Activated CD8-positive, alpha-beta memory T cell treated with anti-CD3 and anti-CD28 coated beads for 1 hour (primary cell): ENCODE data around the gene PHYKPL.
A peak's percentile ranks its signal among the peaks of the same experiment; 100 is the strongest.
"Not testable (repeated sequence)": the region's sequence is repeated elsewhere in the genome, so short reads cannot be mapped to it uniquely, and the experiment has no call there.

ENCODE experiments used
- DNase-seq, 2 donors: peaks; one replicate each; pipeline ENCODE4 v3.0.0-alpha.2; 2020; ENCODE audit warnings: low read depth in 1 of 2; ENCODE audit errors: extremely low read depth in 1 of 2

PHYKPL gene

GRCh38 chr5:178208540-178209227, 23.9 kb downstream of the PHYKPL start:
- DNase-seq: no peak

- no peak for DNase-seq
Observed at GRCh38 chr5:178207917-178208280, 24.7 kb downstream of the PHYKPL start.

GRCh38 chr5:178207183-178207916, 25.3 kb downstream of the PHYKPL start:
- DNase-seq: no peak

- DNase-seq: no peak
Observed at GRCh38 chr5:178206166-178207101, 26.2 kb downstream of the PHYKPL start.

GRCh38 chr5:178205749-178206047, 26.9 kb downstream of the PHYKPL start:
- no peak for DNase-seq

- peak in 1 of 2 donors; percentile 53 for DNase-seq
Observed at GRCh38 chr5:178204935-178205748, 27.5 kb downstream of the PHYKPL start.

GRCh38 chr5:178204182-178204934, 28.2 kb downstream of the PHYKPL start, which contains the start of gene HNRNPAB:
TSS of gene HNRNPAB (plus strand) at chr5:178204533. CDS start at chr5:178204838, 305 bp downstream.
- DNase-seq: peak; percentile 92 to 93

- no peak for DNase-seq
Observed at GRCh38 chr5:178203670-178204181, 28.9 kb downstream of the PHYKPL start.

GRCh38 chr5:178202541-178202940, 30.1 kb downstream of the PHYKPL start:
- DNase-seq: no peak

GRCh38 chr5:178201927-178202235, 30.7 kb downstream of the PHYKPL start:
- DNase-seq: no peak

GRCh38 chr5:178201221-178201926, 31.2 kb downstream of the PHYKPL start:
- DNase-seq: no peak

GRCh38 chr5:178199581-178200434, 32.8 kb downstream of the PHYKPL start:
- no peak for DNase-seq

GRCh38 chr5:178198706-178199105, 33.9 kb downstream of the PHYKPL start:
- DNase-seq: no peak

GRCh38 chr5:178198151-178198550, 34.5 kb downstream of the PHYKPL start:
- DNase-seq: not testable (repeated sequence)

- no peak for DNase-seq
Observed at GRCh38 chr5:178196986-178197385, 35.6 kb downstream of the PHYKPL start.

GRCh38 chr5:178196281-178196812, 36.3 kb downstream of the PHYKPL start:
- DNase-seq: no peak

- DNase-seq: no peak
Observed at GRCh38 chr5:178194026-178194425, 38.6 kb downstream of the PHYKPL start.

- no peak for DNase-seq
Observed at GRCh38 chr5:178193251-178193809, 39.3 kb downstream of the PHYKPL start.
